ENCODE measurements around the gene MLX.

DNA sequence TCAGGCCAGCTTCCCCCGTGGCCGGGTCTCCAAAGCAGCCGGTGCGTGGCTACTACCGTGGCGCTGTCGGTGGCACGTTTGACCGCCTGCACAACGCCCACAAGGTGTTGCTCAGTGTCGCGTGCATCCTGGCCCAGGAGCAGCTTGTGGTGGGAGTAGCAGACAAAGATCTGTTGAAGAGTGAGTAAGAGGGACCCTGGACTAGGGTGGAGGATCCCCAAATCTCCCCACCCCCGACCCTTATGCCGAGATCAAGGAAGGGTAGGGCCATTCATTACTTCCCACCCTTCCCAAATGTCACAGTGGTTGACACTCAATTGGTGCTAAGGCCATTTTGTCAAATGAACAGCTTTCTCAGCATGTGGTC lies 3.8 kb upstream of the MLX start:
- TF ChIP-seq, protein P1, sequence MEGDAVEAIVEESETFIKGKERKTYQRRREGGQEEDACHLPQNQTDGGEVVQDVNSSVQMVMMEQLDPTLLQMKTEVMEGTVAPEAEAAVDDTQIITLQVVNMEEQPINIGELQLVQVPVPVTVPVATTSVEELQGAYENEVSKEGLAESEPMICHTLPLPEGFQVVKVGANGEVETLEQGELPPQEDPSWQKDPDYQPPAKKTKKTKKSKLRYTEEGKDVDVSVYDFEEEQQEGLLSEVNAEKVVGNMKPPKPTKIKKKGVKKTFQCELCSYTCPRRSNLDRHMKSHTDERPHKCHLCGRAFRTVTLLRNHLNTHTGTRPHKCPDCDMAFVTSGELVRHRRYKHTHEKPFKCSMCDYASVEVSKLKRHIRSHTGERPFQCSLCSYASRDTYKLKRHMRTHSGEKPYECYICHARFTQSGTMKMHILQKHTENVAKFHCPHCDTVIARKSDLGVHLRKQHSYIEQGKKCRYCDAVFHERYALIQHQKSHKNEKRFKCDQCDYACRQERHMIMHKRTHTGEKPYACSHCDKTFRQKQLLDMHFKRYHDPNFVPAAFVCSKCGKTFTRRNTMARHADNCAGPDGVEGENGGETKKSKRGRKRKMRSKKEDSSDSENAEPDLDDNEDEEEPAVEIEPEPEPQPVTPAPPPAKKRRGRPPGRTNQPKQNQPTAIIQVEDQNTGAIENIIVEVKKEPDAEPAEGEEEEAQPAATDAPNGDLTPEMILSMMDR (IDR thresholded peaks at IDR 0.05): no peak
- TF ChIP-seq EZH2 (IDR thresholded peaks at IDR 0.05; ENCODE audit: borderline replicate concordance, insufficient read depth, low read depth, low read length, poor library complexity, severe bottlenecking): no peak
